Naive thymus-derived CD4-positive, alpha-beta T cell (primary cell): Measurements from ENCODE around the gene ACOT8. TPM values are rescaled to one million over a fixed set of nuclear protein-coding genes. Genes with fewer than 3 reads are reported as not detected.

Experiments used
- ATAC-seq: fragments of 150-1000 bp; cut with Tn5 transposase; 2 replicates; pipeline ENCODE4 v1.10.0; 2021; ENCODE audit warnings: mild to moderate bottlenecking, moderate library complexity
- CTCF ChIA-PET: fragments of 350-600 bp; sonication (Branson Sonifier 250); formaldehyde crosslinking; loops from one replicate; lab custom pipeline; 2021; ENCODE audit warnings: antibody characterized with exemption; lab: Charles Lee
- POLR2A ChIA-PET: fragments of 350-600 bp; sonication (Branson Sonifier 250); formaldehyde crosslinking; loops from one replicate; lab custom pipeline; 2021; ENCODE audit warnings: antibody characterized with exemption, inconsistent platforms; lab: Charles Lee
- DNase-seq, 9 donors: peaks; one replicate each; pipeline versions ENCODE4 v3.0.0 to v3.0.0-alpha.2; 2020 to 2022; ENCODE audit warnings: mixed read lengths in 1 of 9
- H3K27ac ChIP-seq: one replicate; pipeline ENCODE4 v1.7.0; 2013; ENCODE audit warnings: mild to moderate bottlenecking, low read depth, low read length, moderate library complexity
- H3K27me3 ChIP-seq, 2 donors: one replicate each; pipeline ENCODE4 v1.7.0; 2013; ENCODE audit warnings: low read length in 2 of 2, mild to moderate bottlenecking in 2 of 2, moderate library complexity in 2 of 2; ENCODE audit not compliant: control insufficient read depth in 2 of 2, insufficient read depth in 2 of 2
- H3K36me3 ChIP-seq, 3 experiments: 1 replicate in 2 of 3; 2 replicates in 1 of 3; pipeline ENCODE4 v1.7.0; 2013; ENCODE audit warnings: low read length in 3 of 3, mild to moderate bottlenecking in 3 of 3, moderate library complexity in 1 of 3; ENCODE audit not compliant: insufficient read depth in 3 of 3, control insufficient read depth in 2 of 3
- H3K4me1 ChIP-seq, 2 donors: one replicate each; pipeline ENCODE4 v1.7.0; 2013; ENCODE audit warnings: low read length in 2 of 2, mild to moderate bottlenecking in 2 of 2, moderate library complexity in 1 of 2; ENCODE audit not compliant: control insufficient read depth in 2 of 2, insufficient read depth in 2 of 2
- H3K4me3 ChIP-seq: 2 replicates; pipeline ENCODE4 v1.7.0; 2013; ENCODE audit warnings: mild to moderate bottlenecking, low read length
- H3K9me3 ChIP-seq, 3 experiments: 1 replicate in 2 of 3; 2 replicates in 1 of 3; pipeline ENCODE4 v1.7.0; 2013; ENCODE audit warnings: low read length in 3 of 3; ENCODE audit not compliant: control insufficient read depth in 2 of 3
- H3K27ac Mint-ChIP-seq, 9 donors: one replicate each; pipeline ENCODE4 v1.8.0; 2020 to 2022; ENCODE audit warnings: mixed read lengths in 9 of 9, mild to moderate bottlenecking in 8 of 9, moderate library complexity in 5 of 9, inconsistent platforms in 2 of 9
- H3K27me3 Mint-ChIP-seq, 5 donors: one replicate each; pipeline ENCODE4 v1.8.0; 2021 to 2022; ENCODE audit warnings: mixed read lengths in 5 of 5, mild to moderate bottlenecking in 1 of 5
- H3K36me3 Mint-ChIP-seq, 5 donors: one replicate each; pipeline ENCODE4 v1.8.0; 2020 to 2022; ENCODE audit warnings: mixed read lengths in 5 of 5, mild to moderate bottlenecking in 3 of 5, inconsistent platforms in 1 of 5
- H3K4me1 Mint-ChIP-seq, 7 donors: one replicate each; pipeline ENCODE4 v1.8.0; 2020 to 2022; ENCODE audit warnings: mixed read lengths in 7 of 7, mild to moderate bottlenecking in 3 of 7, inconsistent platforms in 1 of 7
- H3K4me3 Mint-ChIP-seq, 10 donors: one replicate each; pipeline ENCODE4 v1.8.0; 2020 to 2022; ENCODE audit warnings: mild to moderate bottlenecking in 10 of 10, mixed read lengths in 10 of 10, moderate library complexity in 6 of 10, inconsistent platforms in 2 of 10
- H3K9me3 Mint-ChIP-seq, 11 donors: one replicate each; pipeline ENCODE4 v1.8.0; 2020 to 2022; ENCODE audit warnings: mixed read lengths in 11 of 11, mild to moderate bottlenecking in 4 of 11, inconsistent platforms in 1 of 11, moderate library complexity in 1 of 11
- intact Hi-C, 2 donors: fragments of 100-400 bp; cut with micrococcal nuclease; formaldehyde crosslinking; loops; one replicate each; pipeline ENCODE4 v1.15.1; 2023
- polyA plus RNA-seq, 2 donors: library from polyadenylated mRNA; unstranded; fragments of 300-500 nt; fragmentation: Illumina TruSeq; gene quantifications; one replicate each; pipeline ENCODE4 v1.2.3, GENCODE V29; 2021
- total RNA-seq, 6 experiments: library from RNA in 5 of 6; stranded (reverse) in 5 of 6; gene quantifications; 1 replicate in 5 of 6; 2 replicates in 1 of 6; pipeline ENCODE4 v1.2.3 and lab custom pipeline; 2021 to 2026

ACOT8 gene
- total and polyA plus RNA-seq, 7 experiments from 2014 or later = 20.5 to 38.7 (median 33.8) TPM

DNA sequence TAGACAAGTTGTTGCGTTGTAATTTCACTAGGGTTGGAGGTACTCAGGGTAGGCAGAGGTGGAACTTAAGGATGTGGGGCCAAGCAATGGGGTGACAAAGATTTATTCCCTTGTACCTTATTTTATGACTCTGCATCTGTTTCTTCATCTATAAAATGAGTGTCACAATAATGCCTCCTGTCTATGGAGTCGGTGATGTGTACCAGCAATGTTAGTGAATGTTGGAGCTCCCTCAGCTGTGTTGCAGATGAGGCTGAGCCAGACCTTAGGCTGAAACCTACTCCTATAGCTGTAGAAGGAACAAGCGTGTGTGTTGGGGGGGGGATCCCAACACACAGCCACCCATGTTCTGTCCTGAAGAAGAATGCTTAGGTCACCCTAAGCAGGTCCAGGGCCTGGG is 40.2 kb downstream of the ACOT8 start:
- Histone ChIP-seq H3K4me3 (no peak overlapping the region), H3K27me3 (no peaks in the 10 kb centered on the region), H3K36me3 (no peaks in the 10 kb centered on the region), H3K4me1 (peaks cover 0 to 9% of the 10 kb centered on the region in 2 donors), H3K27ac (no peak overlapping the region), H3K9me3 (no peaks in the 10 kb centered on the region)
- no peaks in the 10 kb centered on the region for H3K9me3 Mint-ChIP-seq
- ChIA-PET POLR2A (interaction anchor here (0.6 to 1.3 kb wide), 2 partner anchors 9 to 16 kb away, joined by 3 to 5 read pairs; partner anchors contain the start of gene SNX21), CTCF (no interaction called here)
- H3K36me3 Mint-ChIP-seq = peaks cover 0 to 21% (median 0%) of the 10 kb centered on the region in 5 donors
- intact Hi-C loops = no loop called here
- ATAC-seq (no peak), DNase-seq (no peak)
- no peak overlapping the region for H3K27ac Mint-ChIP-seq
- H3K4me1 Mint-ChIP-seq = peaks cover 3 to 35% (median 11%) of the 10 kb centered on the region in 7 donors
- H3K27me3 Mint-ChIP-seq = peaks cover 1 to 9% (median 7%) of the 10 kb centered on the region in 5 donors
- no peak overlapping the region for H3K4me3 Mint-ChIP-seq

GRCh38 chr20:45814314-45814713 is 42.9 kb downstream of the ACOT8 start:
- Mint-ChIP-seq H3K4me3 (peak overlapping the region in 1 of 10 donors; percentile 28), H3K4me1 (peaks cover 3 to 42% (median 16%) of the 10 kb centered on the region in 7 donors), H3K27ac (no peak overlapping the region), H3K27me3 (peaks cover 0 to under 1% (median 0%) of the 10 kb centered on the region in 5 donors), H3K9me3 (no peaks in the 10 kb centered on the region), H3K36me3 (peaks cover 2 to 37% (median 12%) of the 10 kb centered on the region in 5 donors)
- Histone ChIP-seq H3K4me3 (no peak overlapping the region), H3K36me3 (peaks cover 0 to 22% (median 0%) of the 10 kb centered on the region in 3 experiments), H3K27me3 (no peaks in the 10 kb centered on the region), H3K4me1 (peaks cover 0 to 12% of the 10 kb centered on the region in 2 donors), H3K27ac (no peak overlapping the region), H3K9me3 (no peaks in the 10 kb centered on the region)
- ATAC-seq (no peak), DNase-seq (no peak)
- POLR2A ChIA-PET = no interaction called here
- intact Hi-C loops = loop anchor here in 1 of 2 donors (5.0 kb wide), 1 partner anchor 273 kb away; the partner anchor contains the start of gene NCOA5
- CTCF ChIA-PET = interaction anchor here (1.1 kb wide), 1 partner anchor 38 kb away, joined by 3 read pairs; no protein-coding TSS in a partner anchor

DNA sequence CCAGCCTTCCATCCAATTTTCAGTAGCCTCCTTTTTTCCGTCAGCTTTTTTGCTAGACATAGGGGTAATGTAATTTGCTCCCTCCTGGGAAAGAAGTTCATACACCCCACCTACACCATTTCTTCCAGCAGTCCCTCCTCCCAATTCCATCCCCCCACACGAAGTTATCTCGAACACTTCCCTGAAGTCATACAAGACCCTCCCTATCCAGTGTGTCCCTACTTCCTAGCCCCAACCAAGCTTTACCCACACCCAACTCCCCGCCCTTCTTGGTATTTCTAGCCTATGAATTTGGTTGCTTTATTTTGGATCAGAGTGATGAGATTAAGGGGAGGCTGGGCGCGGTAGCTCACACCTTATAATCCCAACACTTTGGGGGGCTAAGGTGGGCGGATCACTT is 43.7 kb downstream of the ACOT8 start:
- Histone ChIP-seq H3K4me3 (no peak overlapping the region), H3K36me3 (peaks cover 0 to 28% (median 0%) of the 10 kb centered on the region in 3 experiments), H3K4me1 (peaks cover 0 to 12% of the 10 kb centered on the region in 2 donors), H3K27ac (no peak overlapping the region), H3K27me3 (no peaks in the 10 kb centered on the region), H3K9me3 (no peaks in the 10 kb centered on the region)
- CTCF ChIA-PET = interaction anchor here (0.7 kb wide), 1 partner anchor 8 kb away, joined by 3 read pairs; no protein-coding TSS in a partner anchor
- intact Hi-C loops = loop anchor here (2.0 to 5.0 kb wide), 2 partner anchors 121 to 274 kb away; partner anchors contain the start of genes NCOA5 (in 1 of the 2) and PCIF1 (in 1 of the 2)
- Mint-ChIP-seq H3K4me3 (peak overlapping the region; percentile 79 to 96 (median 84)), H3K27me3 (no peaks in the 10 kb centered on the region), H3K9me3 (no peaks in the 10 kb centered on the region), H3K4me1 (peaks cover 3 to 42% (median 16%) of the 10 kb centered on the region in 7 donors), H3K36me3 (peaks cover 5 to 39% (median 15%) of the 10 kb centered on the region in 5 donors), H3K27ac (peak overlapping the region in 1 of 9 donors; percentile 87)
- no peak for ATAC-seq
- POLR2A ChIA-PET = interaction anchor here (1.4 kb wide), 1 partner anchor 43 kb away, joined by 4 read pairs; no protein-coding TSS in a partner anchor
- DNase-seq = no peak

GRCh38 chr20:45813006-45813340 is 44.2 kb downstream of the ACOT8 start:
- H3K4me3 ChIP-seq = peak overlapping the region; percentile 52
- H3K4me1 ChIP-seq = peaks cover 0 to 12% of the 10 kb centered on the region in 2 donors
- Mint-ChIP-seq H3K4me3 (peak overlapping the region; percentile 79 to 96 (median 84)), H3K9me3 (no peaks in the 10 kb centered on the region), H3K27ac (peak overlapping the region in 3 of 9 donors; percentile 4 to 87 (median 73)), H3K4me1 (peaks cover 3 to 42% (median 16%) of the 10 kb centered on the region in 7 donors), H3K36me3 (peaks cover 5 to 39% (median 15%) of the 10 kb centered on the region in 5 donors), H3K27me3 (no peaks in the 10 kb centered on the region)
- H3K36me3 ChIP-seq = peaks cover 0 to 30% (median 0%) of the 10 kb centered on the region in 3 experiments
- ChIA-PET CTCF (no interaction called here), POLR2A (interaction anchor here (1.4 kb wide), 1 partner anchor 43 kb away, joined by 4 read pairs; no protein-coding TSS in a partner anchor)
- intact Hi-C loops = loop anchor here (2.0 to 5.0 kb wide), 2 partner anchors 122 to 274 kb away; partner anchors contain the start of genes NCOA5 (in 1 of the 2) and PCIF1 (in 1 of the 2)
- DNase-seq (no peak), ATAC-seq (no peak)
- H3K9me3 ChIP-seq = no peaks in the 10 kb centered on the region
- no peaks in the 10 kb centered on the region for H3K27me3 ChIP-seq
- no peak overlapping the region for H3K27ac ChIP-seq

- no peaks in the 10 kb centered on the region for H3K9me3 Mint-ChIP-seq
Measured at GRCh38 chr20:45812157-45813005, 44.8 kb downstream of the ACOT8 start, which contains the start of gene UBE2C. Gene UBE2C (plus strand): TSS chr20:45812644. CDS start chr20:45812696, 52 bp downstream.

More at GRCh38 chr20:45812157-45813005, 44.8 kb downstream of the ACOT8 start, which contains the start of gene UBE2C:
- Mint-ChIP-seq H3K27me3 (no peaks in the 10 kb centered on the region), H3K36me3 (peaks cover 5 to 39% (median 15%) of the 10 kb centered on the region in 5 donors), H3K4me1 (peaks cover 3 to 42% (median 16%) of the 10 kb centered on the region in 7 donors), H3K4me3 (peak within 1 kb of the TSS; percentile 79 to 96 (median 84)), H3K27ac (peak within 1 kb of the TSS; percentile 36 to 87 (median 71))
- Histone ChIP-seq H3K27me3 (no peaks in the 10 kb centered on the region), H3K9me3 (no peaks in the 10 kb centered on the region), H3K27ac (peak within 1 kb of the TSS; percentile 63), H3K4me3 (peak within 1 kb of the TSS; percentile 52), H3K4me1 (peaks cover 0 to 12% of the 10 kb centered on the region in 2 donors), H3K36me3 (peaks cover 0 to 36% (median 0%) of the 10 kb centered on the region in 3 experiments)
- peak; percentile 100 for ATAC-seq
- ChIA-PET CTCF (no interaction called here), POLR2A (interaction anchor here (1.4 kb wide), 1 partner anchor 44 kb away, joined by 4 read pairs; no protein-coding TSS in a partner anchor)
- peak; percentile 73 to 95 (median 92) for DNase-seq
- intact Hi-C loops = loop anchor here (1.0 to 5.0 kb wide), 10 partner anchors 13 to 275 kb away; partner anchors contain the start of genes ACOT8 (in 2 of the 2), CTSA (in 2 of the 2), DNTTIP1 (in 2 of the 2) and NEURL2 (in 2 of the 2)
